Skeletal muscle satellite cell (primary cell): ENCODE results near the gene IL17B.

Source experiments
- H3K27me3 ChIP-seq: 2 replicates; pipeline ENCODE4 v1.7.0; 2013; ENCODE audit warnings: low read length; ENCODE audit not compliant: control insufficient read depth, insufficient read depth
- H3K36me3 ChIP-seq: 2 replicates; pipeline ENCODE4 v1.7.0; 2013; ENCODE audit warnings: mild to moderate bottlenecking, control low read depth, low read length; ENCODE audit not compliant: insufficient read depth
- H3K4me1 ChIP-seq: 2 replicates; pipeline ENCODE4 v1.7.0; 2013; ENCODE audit warnings: low read length; ENCODE audit not compliant: control insufficient read depth, insufficient read depth
- H3K4me2 ChIP-seq: 2 replicates; pipeline ENCODE4 v1.7.0; 2013; ENCODE audit warnings: mild to moderate bottlenecking, low read length
- H3K4me3 ChIP-seq: 2 replicates; pipeline ENCODE4 v1.7.0; 2013; ENCODE audit warnings: low read length
- H3K9ac ChIP-seq: 2 replicates; pipeline ENCODE4 v1.7.0; 2013; ENCODE audit warnings: mild to moderate bottlenecking, low read depth, low read length, moderate library complexity
- H3K9me3 ChIP-seq: replicated peaks from 2 replicates; pipeline ENCODE4 v1.7.0; 2013; ENCODE audit warnings: mild to moderate bottlenecking, control low read depth, low read length

IL17B gene

GRCh38 chr5:149412783-149413476, 33.8 kb upstream of the IL17B start:
- no peaks in the 10 kb centered on the region for H3K9me3 ChIP-seq
- H3K4me2 ChIP-seq: no peak overlapping the region
- H3K36me3 ChIP-seq: no peaks in the 10 kb centered on the region
- H3K9ac ChIP-seq: no peak overlapping the region
- no peaks in the 10 kb centered on the region for H3K4me1 ChIP-seq
- H3K27me3 ChIP-seq: peaks cover 5% of the 10 kb centered on the region
- no peak overlapping the region for H3K4me3 ChIP-seq

- Histone ChIP-seq H3K9ac (no peak overlapping the region), H3K9me3 (no peaks in the 10 kb centered on the region), H3K36me3 (no peaks in the 10 kb centered on the region), H3K4me2 (no peak overlapping the region), H3K4me1 (peaks cover under 1% of the 10 kb centered on the region), H3K27me3 (peaks cover 5% of the 10 kb centered on the region), H3K4me3 (no peak overlapping the region)
Observed at GRCh38 chr5:149411738-149412519, 32.8 kb upstream of the IL17B start.

GRCh38 chr5:149410721-149411432, 31.8 kb upstream of the IL17B start:
- Histone ChIP-seq H3K4me1 (peaks cover 5% of the 10 kb centered on the region), H3K27me3 (peaks cover 5% of the 10 kb centered on the region), H3K9me3 (no peaks in the 10 kb centered on the region), H3K4me2 (no peak overlapping the region), H3K9ac (no peak overlapping the region), H3K4me3 (no peak overlapping the region), H3K36me3 (no peaks in the 10 kb centered on the region)

- no peak overlapping the region for H3K9ac ChIP-seq
- no peaks in the 10 kb centered on the region for H3K36me3 ChIP-seq
- H3K27me3 ChIP-seq: peaks cover 5% of the 10 kb centered on the region
- H3K4me3 ChIP-seq: no peak overlapping the region
- no peak overlapping the region for H3K4me2 ChIP-seq
- H3K9me3 ChIP-seq: no peaks in the 10 kb centered on the region
- H3K4me1 ChIP-seq: peaks cover 6% of the 10 kb centered on the region
Observed at GRCh38 chr5:149410071-149410470, 31.0 kb upstream of the IL17B start.

- no peaks in the 10 kb centered on the region for H3K9me3 ChIP-seq
- peaks cover 12% of the 10 kb centered on the region for H3K4me1 ChIP-seq
- H3K4me2 ChIP-seq: no peak overlapping the region
- no peaks in the 10 kb centered on the region for H3K36me3 ChIP-seq
- no peak overlapping the region for H3K4me3 ChIP-seq
- H3K9ac ChIP-seq: no peak overlapping the region
- H3K27me3 ChIP-seq: peaks cover 5% of the 10 kb centered on the region
Observed at GRCh38 chr5:149409268-149409948, 30.3 kb upstream of the IL17B start.

GRCh38 chr5:149408252-149409099, 29.4 kb upstream of the IL17B start:
- Histone ChIP-seq H3K4me3 (no peak overlapping the region), H3K4me1 (peaks cover 21% of the 10 kb centered on the region)

GRCh38 chr5:149407323-149408251, 28.5 kb upstream of the IL17B start:
- Histone ChIP-seq H3K27me3 (peaks cover 5% of the 10 kb centered on the region), H3K4me2 (no peak overlapping the region), H3K4me1 (peaks cover 23% of the 10 kb centered on the region), H3K9me3 (no peaks in the 10 kb centered on the region), H3K36me3 (no peaks in the 10 kb centered on the region), H3K4me3 (no peak overlapping the region), H3K9ac (no peak overlapping the region)

More at GRCh38 chr5:149408252-149409099, 29.4 kb upstream of the IL17B start:
- no peak overlapping the region for H3K4me2 ChIP-seq
- peaks cover 5% of the 10 kb centered on the region for H3K27me3 ChIP-seq
- H3K9ac ChIP-seq: no peak overlapping the region
- no peaks in the 10 kb centered on the region for H3K36me3 ChIP-seq
- H3K9me3 ChIP-seq: no peaks in the 10 kb centered on the region

- H3K9ac ChIP-seq: no peak overlapping the region
- no peaks in the 10 kb centered on the region for H3K36me3 ChIP-seq
- H3K4me3 ChIP-seq: no peak overlapping the region
- H3K4me2 ChIP-seq: peak overlapping the region; percentile 19
- no peaks in the 10 kb centered on the region for H3K9me3 ChIP-seq
- H3K27me3 ChIP-seq: peaks cover 5% of the 10 kb centered on the region
- peaks cover 23% of the 10 kb centered on the region for H3K4me1 ChIP-seq
Observed at GRCh38 chr5:149406979-149407306, 27.9 kb upstream of the IL17B start.

GRCh38 chr5:149406203-149406978, 27.3 kb upstream of the IL17B start:
- Histone ChIP-seq H3K27me3 (peaks cover 5% of the 10 kb centered on the region), H3K9me3 (no peaks in the 10 kb centered on the region), H3K4me1 (peaks cover 23% of the 10 kb centered on the region), H3K4me2 (peak overlapping the region; percentile 19), H3K9ac (no peak overlapping the region), H3K36me3 (no peaks in the 10 kb centered on the region), H3K4me3 (no peak overlapping the region)
